GM10847 (cell line): ENCODE measurements around the gene PFAS.

Experiments
- POLR2A ChIP-seq: IDR thresholded peaks from 2 replicates; pipeline ENCODE4 v1.6.1; 2011; ENCODE audit not compliant: insufficient read length; ENCODE audit errors: extremely low read depth

PFAS gene

GRCh38 chr17:8253801-8254200 is 4.7 kb downstream of the PFAS start:
- TF ChIP-seq POLR2A = no peak

GRCh38 chr17:8254881-8255280 is 5.8 kb downstream of the PFAS start:
- TF ChIP-seq POLR2A = no peak

- no peak for TF ChIP-seq POLR2A
Observed at GRCh38 chr17:8255499-8255898, 6.4 kb downstream of the PFAS start.

DNA sequence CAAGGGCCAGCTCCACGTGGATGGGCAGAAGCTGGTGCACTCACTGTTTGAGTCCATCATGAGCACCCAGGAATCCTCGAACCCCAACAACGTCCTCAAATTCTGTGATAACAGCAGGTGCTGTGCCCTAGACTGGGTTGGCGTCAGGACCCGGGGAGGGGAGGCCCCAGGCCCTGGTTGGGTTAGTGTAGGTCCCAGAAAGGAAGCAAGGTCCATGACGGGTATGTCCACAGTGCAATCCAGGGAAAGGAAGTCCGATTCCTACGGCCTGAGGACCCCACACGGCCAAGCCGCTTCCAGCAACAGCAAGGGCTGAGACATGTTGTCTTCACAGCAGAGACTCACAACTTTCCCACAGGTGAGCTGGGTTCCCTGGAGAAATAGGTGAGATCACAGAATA is 7.2 kb downstream of the PFAS start:
- no peak for TF ChIP-seq POLR2A

GRCh38 chr17:8256691-8257090 is 7.6 kb downstream of the PFAS start:
- no peak for TF ChIP-seq POLR2A

DNA sequence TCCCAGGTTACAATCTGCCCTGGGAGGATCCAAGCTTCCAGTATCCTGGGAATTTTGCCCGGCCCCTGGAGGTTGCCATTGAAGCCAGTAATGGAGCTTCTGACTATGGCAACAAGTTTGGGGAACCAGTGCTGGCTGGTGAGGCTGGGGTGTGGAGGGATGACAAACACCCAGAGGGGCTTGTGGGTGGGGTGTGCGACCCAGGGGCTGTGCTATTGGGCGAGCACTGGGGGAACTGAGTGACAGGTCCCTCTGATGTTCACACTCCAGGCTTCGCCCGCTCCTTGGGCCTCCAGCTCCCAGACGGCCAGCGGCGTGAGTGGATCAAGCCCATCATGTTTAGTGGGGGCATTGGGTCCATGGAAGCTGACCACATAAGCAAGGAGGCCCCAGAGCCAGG is 8.7 kb downstream of the PFAS start:
- TF ChIP-seq POLR2A = no peak

DNA sequence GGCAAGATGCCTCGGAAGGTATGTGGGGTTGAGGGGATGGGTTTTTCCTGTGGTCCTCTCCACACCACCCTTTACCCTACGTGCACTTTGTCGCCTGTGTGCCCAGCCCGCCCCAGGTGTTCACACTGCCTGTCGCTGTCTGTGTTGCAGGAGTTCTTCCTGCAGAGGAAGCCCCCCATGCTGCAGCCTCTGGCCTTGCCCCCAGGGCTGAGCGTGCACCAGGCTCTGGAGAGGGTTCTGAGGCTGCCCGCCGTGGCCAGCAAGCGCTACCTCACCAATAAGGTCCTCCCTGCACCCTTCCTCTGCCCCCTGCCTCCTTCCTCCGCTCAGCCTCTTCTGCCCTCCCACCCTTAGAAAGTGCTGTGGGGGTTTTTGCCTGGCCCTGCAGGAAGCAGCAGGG is 15.2 kb downstream of the PFAS start:
- TF ChIP-seq POLR2A = no peak

DNA sequence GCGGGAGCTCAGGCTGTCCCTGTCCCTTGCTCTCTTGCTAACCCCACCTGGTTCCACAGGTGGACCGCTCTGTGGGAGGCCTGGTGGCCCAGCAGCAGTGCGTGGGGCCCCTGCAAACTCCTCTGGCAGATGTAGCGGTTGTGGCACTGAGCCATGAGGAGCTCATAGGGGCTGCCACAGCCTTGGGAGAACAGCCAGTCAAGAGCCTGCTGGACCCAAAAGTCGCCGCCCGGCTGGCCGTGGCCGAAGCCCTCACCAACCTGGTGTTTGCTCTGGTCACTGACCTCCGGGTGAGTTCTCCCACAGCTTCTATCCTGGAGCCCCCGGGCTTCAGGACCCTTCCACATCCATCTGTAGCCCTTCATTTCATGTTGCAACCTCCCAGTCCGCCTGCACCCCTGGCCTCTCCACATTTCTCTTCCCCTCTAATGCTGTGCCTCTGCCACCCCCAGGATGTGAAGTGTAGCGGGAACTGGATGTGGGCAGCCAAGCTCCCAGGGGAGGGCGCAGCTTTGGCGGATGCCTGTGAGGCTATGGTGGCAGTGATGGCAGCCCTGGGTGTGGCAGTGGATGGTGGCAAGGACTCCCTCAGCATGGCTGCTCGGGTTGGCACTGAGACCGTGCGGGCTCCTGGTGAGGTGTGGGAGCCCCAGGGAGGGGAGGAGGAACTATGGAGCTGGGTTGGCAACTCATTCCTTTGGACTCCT is 15.9 kb downstream of the PFAS start:
- TF ChIP-seq POLR2A = no peak

DNA sequence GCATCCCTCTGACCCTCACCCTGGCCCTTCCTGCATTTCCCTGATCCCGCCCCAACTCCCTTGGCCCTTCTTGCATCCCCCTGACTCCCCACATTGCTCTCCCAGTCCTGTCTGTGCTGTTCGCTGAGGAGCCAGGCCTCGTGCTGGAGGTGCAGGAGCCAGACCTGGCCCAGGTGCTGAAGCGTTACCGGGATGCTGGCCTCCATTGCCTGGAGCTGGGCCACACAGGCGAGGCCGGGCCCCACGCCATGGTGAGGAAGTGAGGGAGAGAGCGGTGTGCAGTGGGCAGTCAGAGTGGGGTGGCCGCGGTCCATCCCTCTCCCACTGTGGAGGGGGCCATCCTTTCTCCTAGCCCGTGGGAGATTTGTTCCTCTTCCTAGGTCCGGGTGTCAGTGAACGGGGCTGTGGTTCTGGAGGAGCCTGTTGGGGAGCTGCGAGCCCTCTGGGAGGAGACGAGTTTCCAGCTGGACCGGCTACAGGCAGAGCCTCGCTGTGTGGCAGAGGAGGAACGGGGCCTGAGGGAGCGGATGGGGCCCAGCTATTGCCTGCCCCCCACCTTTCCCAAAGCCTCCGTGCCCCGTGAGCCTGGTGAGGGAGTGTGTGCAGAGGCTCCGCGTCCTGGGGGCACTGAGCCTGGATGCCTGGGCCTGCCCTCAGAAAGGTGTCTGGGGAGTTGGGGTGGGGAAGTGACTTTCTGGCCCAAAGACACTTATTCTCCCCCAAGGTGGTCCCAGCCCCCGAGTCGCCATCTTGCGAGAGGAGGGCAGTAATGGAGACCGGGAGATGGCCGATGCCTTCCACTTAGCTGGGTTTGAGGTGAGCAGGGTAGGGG is 17.8 kb downstream of the PFAS start:
- no peak for TF ChIP-seq POLR2A

DNA sequence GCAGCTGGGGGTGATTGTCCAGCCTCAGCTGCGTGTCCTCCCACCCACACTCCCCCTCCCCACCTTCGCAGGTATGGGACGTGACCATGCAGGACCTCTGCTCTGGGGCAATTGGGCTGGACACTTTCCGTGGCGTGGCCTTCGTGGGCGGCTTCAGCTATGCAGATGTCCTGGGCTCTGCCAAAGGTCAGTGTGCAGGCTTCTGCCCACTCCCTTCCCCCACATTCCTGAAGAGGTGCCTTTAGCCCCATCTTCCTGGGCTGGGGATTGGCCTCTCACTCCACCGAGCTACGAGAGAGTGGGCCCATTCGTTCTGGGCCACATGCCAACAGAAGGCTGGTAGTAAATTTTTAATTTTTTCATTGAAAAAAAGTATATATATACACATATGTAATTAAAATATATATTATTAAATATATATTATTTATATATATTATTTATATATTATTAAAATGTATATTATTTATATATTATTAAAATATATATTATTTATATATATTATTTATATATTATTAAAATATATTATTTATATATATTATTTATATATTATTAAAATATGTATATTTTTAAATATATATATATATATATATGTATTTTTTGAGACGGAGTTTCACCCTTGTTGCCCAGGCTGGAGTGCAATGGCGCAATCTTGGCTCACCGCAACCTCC is 18.5 kb downstream of the PFAS start:
- TF ChIP-seq POLR2A = no peak

- TF ChIP-seq POLR2A = no peak
Observed at GRCh38 chr17:8268550-8269298, 19.6 kb downstream of the PFAS start.

- no peak for TF ChIP-seq POLR2A
Observed at GRCh38 chr17:8272421-8272820, 23.3 kb downstream of the PFAS start.

GRCh38 chr17:8273884-8274444 is 24.9 kb downstream of the PFAS start:
- no peak for TF ChIP-seq POLR2A

DNA sequence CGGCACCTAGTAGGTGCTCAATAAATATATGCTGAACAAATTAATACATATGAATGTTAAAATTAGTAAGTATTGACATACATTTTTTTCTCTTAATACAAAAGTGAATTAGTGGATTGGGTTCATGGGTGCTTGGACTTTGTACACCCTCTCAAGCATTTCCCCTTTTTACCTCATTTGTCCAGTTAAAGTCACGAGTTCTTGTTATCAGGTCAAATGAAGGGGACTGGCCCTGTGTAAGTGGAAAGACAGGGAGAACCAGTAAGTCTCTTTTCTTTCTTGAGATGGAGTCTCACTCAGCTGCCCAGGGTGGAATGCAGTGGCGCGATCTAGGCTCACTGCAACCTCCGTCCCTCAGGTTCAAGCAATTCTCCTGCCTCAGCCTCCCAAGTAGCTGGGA is 25.7 kb downstream of the PFAS start:
- TF ChIP-seq POLR2A = no peak
